ENCODE measurements around the gene TUBGCP2.
"Not testable (repeated sequence)": the region's sequence is repeated elsewhere in the genome, so short reads cannot be mapped to it uniquely, and the experiment has no call there.

Gene TUBGCP2

GRCh38 chr10:133325440-133326222 is 17.0 kb upstream of the TUBGCP2 start:
- DNase-seq (ENCODE audit: low read depth in 2 of 2) = no peak

DNA sequence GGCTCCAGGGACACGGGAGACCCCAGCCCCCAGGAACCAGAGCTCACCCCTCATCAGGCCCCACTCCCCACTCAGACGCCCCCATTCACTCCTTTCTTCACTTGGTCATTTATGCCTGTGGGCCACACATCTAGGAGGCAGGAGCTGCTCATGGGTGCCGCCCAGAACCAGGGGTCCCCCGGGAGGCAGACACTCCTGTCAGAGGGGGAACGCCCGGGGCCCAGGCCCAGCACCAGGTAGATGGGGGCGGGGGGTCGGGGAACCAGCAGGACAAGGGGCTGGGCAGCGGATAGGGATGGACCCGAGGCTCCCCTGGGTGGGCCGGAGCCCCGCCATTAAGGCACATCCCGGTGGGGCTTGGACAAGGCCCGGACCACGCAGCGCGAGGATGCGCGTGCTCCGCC is 16.2 kb upstream of the TUBGCP2 start:
- no peak for DNase-seq (ENCODE audit: low read depth in 2 of 2)

GRCh38 chr10:133324198-133324792 is 15.6 kb upstream of the TUBGCP2 start:
- peak; percentile 52 to 65 for DNase-seq (ENCODE audit: low read depth in 2 of 2)

GRCh38 chr10:133322064-133322709 is 13.5 kb upstream of the TUBGCP2 start:
- not testable (repeated sequence) for DNase-seq (ENCODE audit: low read depth in 2 of 2)

- not testable (repeated sequence) for DNase-seq (ENCODE audit: low read depth in 2 of 2)
Measured at GRCh38 chr10:133320852-133321422, 12.3 kb upstream of the TUBGCP2 start.

GRCh38 chr10:133318494-133319127 is 9.9 kb upstream of the TUBGCP2 start:
- peak; percentile 68 to 71 for DNase-seq (ENCODE audit: low read depth in 2 of 2)

GRCh38 chr10:133316732-133317131 is 8.1 kb upstream of the TUBGCP2 start:
- no peak for DNase-seq (ENCODE audit: low read depth in 2 of 2)

GRCh38 chr10:133316266-133316665 is 7.6 kb upstream of the TUBGCP2 start:
- no peak for DNase-seq (ENCODE audit: low read depth in 2 of 2)

- DNase-seq (ENCODE audit: low read depth in 2 of 2) = no peak
Measured at GRCh38 chr10:133315847-133316246, 7.2 kb upstream of the TUBGCP2 start.

- no peak for DNase-seq (ENCODE audit: low read depth in 2 of 2)
Measured at GRCh38 chr10:133314911-133315310, 6.2 kb upstream of the TUBGCP2 start.

GRCh38 chr10:133313192-133313591 is 4.5 kb upstream of the TUBGCP2 start:
- no peak for DNase-seq (ENCODE audit: low read depth in 2 of 2)

DNA sequence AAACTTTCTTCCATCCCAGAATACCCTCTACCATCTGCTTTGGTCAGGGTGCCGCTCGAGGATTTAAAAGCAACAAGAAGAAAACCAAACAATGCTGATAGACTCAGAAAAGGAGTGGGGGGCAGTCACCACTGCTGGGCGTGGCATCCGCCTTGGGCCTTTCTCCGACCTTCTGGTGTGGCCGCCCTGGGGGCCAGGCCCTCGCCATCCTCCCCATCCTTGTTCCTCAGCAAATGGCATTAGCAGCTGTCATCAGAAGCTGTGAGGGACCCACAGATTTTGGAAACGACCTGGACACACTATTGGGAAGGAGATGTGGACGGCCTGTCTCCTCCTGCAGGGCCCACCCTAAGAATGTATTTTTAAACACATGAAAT is 4.1 kb upstream of the TUBGCP2 start:
- no peak for DNase-seq (ENCODE audit: low read depth in 2 of 2)

DNA sequence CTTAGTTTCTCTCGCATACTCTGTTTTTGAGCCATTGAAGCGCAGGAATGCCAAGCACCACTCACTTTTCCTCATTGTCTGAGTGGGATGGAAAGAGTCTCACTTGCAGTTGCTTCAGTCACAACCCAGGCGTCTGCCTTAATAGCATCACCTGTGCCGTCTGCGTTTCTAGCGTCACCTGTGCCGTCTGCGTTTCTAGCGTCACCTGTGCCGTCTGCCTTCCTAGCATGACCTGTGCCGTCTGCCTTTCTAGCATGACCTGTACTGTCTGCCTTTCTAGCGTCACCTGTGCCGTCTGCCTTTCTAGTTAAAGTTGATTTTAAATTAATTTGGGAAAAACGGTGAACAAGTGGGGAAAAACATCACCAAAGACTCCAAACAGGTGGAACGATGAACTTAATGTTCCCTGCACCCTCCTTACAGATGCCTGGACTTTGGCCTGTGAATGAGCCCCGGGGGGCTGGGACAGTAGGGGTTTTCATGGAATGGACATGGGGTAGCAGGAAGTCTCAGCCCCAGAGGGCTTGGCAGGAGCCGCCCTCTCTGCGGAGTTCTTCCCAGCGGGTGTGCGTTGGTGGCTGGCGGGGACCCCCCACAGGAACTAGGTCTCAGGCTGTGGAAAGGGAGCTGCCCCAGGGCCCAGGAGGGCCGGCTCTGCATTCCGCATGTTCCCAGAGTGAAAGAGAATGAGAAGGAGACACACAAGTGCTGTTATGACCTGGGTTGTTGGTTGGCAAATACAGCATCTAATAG is 3.5 kb upstream of the TUBGCP2 start:
- DNase-seq (ENCODE audit: low read depth in 2 of 2) = no peak

- no peak for DNase-seq (ENCODE audit: low read depth in 2 of 2)
Measured at GRCh38 chr10:133311570-133311969, 2.9 kb upstream of the TUBGCP2 start.

DNA sequence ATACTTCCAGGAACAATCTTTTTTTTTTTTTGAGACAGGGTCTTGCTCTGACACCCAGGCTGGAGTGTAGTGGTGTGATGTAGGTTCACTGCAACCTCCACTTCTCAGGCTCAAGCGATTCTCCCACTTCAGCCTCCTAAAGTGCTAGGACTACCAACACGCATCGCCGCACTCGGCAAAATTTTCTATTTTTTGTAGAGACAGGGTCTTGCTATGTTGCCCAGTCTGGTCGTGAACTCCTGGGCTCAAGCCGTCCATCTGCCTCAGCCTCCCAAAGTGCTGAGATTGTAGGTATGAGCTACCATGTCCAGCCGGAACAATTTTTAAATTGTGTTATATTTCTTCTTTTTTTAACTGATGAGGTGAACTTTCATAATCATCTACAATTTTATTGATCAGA is 2.1 kb upstream of the TUBGCP2 start:
- no peak for DNase-seq (ENCODE audit: low read depth in 2 of 2)

- DNase-seq (ENCODE audit: low read depth in 2 of 2) = no peak
Measured at GRCh38 chr10:133310399-133310755, 1.7 kb upstream of the TUBGCP2 start.

DNA sequence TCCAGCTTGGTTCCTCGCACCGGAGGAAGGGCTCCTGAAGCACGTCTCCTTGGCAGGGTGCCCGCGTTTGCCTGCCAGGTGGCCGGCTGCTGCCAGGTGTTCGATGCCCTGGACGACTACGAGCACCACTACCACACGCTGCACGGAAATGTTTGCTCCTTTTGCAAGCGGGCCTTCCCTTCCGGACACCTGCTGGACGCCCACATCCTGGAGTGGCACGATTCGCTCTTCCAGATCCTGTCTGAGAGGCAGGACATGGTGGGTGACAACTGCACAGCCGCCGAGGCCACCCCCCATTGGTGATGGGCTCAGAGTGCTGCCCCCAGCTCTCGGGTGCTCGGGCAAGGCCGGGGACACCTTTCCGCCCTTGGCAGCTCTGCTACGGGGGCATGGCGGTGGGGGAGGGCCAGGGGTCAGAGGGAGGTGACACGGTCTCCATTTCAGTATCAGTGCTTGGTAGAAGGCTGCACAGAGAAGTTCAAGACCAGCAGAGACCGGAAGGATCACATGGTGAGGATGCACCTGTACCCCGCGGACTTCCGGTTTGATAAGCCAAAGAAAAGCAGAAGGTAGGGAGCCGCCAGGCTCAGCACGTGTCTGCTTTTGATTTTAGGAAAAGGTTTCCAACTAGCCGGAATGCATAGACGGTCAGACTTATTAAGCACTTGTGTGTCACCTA is 1.2 kb upstream of the TUBGCP2 start:
- DNase-seq (ENCODE audit: low read depth in 2 of 2) = no peak

GRCh38 chr10:133309100-133309719 is 538 bp upstream of the TUBGCP2 start:
- DNase-seq (ENCODE audit: low read depth in 2 of 2) = peak; percentile 87 to 98

DNA sequence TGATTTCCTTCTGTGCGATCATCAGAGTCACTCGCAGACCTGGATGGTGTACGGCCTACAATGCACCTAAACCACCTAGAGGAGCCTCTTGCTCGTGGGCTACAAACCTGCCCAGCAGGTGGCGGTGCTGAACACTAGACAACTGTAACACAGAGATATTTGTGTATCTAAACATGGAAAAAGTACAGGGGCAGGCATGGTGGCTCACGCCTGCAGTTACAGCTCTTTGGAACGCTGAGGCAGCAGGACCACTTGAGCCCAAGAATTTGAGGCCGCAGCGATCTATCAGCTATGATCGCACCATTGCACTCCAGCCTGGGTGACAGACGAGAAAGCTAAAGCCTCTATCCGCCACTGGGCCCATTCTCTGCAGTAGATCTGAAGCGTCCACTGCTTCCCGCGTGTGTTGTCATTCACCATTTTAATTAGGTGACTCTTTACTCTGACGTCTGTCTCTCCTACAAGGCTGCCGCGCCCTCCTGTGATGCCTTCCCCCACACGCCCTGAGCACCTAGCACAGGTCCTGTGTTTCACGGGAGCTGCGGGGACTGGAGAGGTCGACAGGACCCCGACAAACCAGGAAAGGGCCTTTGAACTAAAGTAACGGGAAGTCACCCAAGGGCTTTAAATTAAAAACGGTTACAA is 774 bp downstream of the TUBGCP2 start:
- peak; percentile 80 to 81 for DNase-seq (ENCODE audit: low read depth in 2 of 2)

GRCh38 chr10:133306941-133307379 is 1.7 kb downstream of the TUBGCP2 start:
- DNase-seq (ENCODE audit: low read depth in 2 of 2) = no peak
